SJSA1 (cell line): ENCODE results near the gene GPNMB. TPM values are rescaled to one million over a fixed set of nuclear protein-coding genes. Genes with fewer than 3 reads are reported as not detected.
"Not testable (repeated sequence)": the region's sequence is repeated elsewhere in the genome, so short reads cannot be mapped to it uniquely, and the experiment has no call there.

Source experiments
- DNase-seq, 2 experiments: peaks; one replicate each; pipeline ENCODE4 v3.0.0-alpha.2; 2015 to 2020; ENCODE audit warnings: low spot score in 2 of 2, low read depth in 1 of 2
- H3K27ac ChIP-seq: fragments of 250-450 bp; sonication (Bioruptor Pico); 2 replicates; pipeline ENCODE4 v1.5.1; 2020; ENCODE audit warnings: mild to moderate bottlenecking, moderate library complexity
- H3K27me3 ChIP-seq: fragments of 250-450 bp; sonication (Bioruptor Pico); replicated peaks from 2 replicates; pipeline ENCODE4 v1.5.1; 2020; ENCODE audit warnings: mild to moderate bottlenecking, moderate library complexity
- H3K36me3 ChIP-seq: fragments of 250-450 bp; sonication (Bioruptor Pico); 2 replicates; pipeline ENCODE4 v1.5.1; 2020; ENCODE audit warnings: mild to moderate bottlenecking
- H3K4me1 ChIP-seq: fragments of 250-450 bp; sonication (Bioruptor Pico); replicated peaks from 2 replicates; pipeline ENCODE4 v1.6.1; 2021; ENCODE audit warnings: mild to moderate bottlenecking
- H3K4me3 ChIP-seq: fragments of 250-450 bp; sonication (Bioruptor Pico); 2 replicates; pipeline ENCODE4 v1.5.1; 2020; ENCODE audit warnings: mild to moderate bottlenecking
- H3K9me3 ChIP-seq: fragments of 250-450 bp; sonication (Bioruptor Pico); replicated peaks from 2 replicates; pipeline ENCODE4 v1.5.1; 2020; ENCODE audit warnings: mild to moderate bottlenecking
- total RNA-seq: library from RNA; depleted of rRNA; stranded (reverse); fragments of >200 nt; shearing (Covaris generic); gene quantifications from 2 replicates; pipeline ENCODE4 v1.2.3, GENCODE V29; 2014; rRNA removed

GPNMB gene
- 0.75 and 1.1 TPM in 2 replicates for total RNA-seq

- DNase-seq: peak in 1 of 2 experiments; percentile 25
- H3K27ac ChIP-seq: no peak within 1 kb of the TSS
These were observed at the start of gene GPNMB for GRCh38 chr7:23246555-23246954. Gene GPNMB, plus strand, starts transcription at chr7:23246775. Its CDS starts 83 bp downstream, at chr7:23246858.

GRCh38 chr7:23197745-23198144, 48.8 kb upstream of the GPNMB start:
- not testable (repeated sequence) for H3K27ac ChIP-seq, H3K9me3 ChIP-seq, H3K4me3 ChIP-seq, DNase-seq, H3K27me3 ChIP-seq, H3K4me1 ChIP-seq
- peaks cover 64% of the 10 kb centered on the region for H3K36me3 ChIP-seq

More at GRCh38 chr7:23246555-23246954, at the start of gene GPNMB:
- H3K9me3 ChIP-seq: no peaks in the 10 kb centered on the region
- no peaks in the 10 kb centered on the region; the same call in 1 of the 2 replicates for H3K4me1 ChIP-seq
- H3K4me3 ChIP-seq: no peak within 1 kb of the TSS
- H3K27me3 ChIP-seq: 0 out of 2 replicates have a peak, but pooled peaks cover 6% of the 10 kb centered on the region
- H3K36me3 ChIP-seq: no peaks in the 10 kb centered on the region

- Histone ChIP-seq H3K36me3 (peaks cover 58% of the 10 kb centered on the region), H3K4me1 (no peaks in the 10 kb centered on the region), H3K9me3 (no peaks in the 10 kb centered on the region), H3K27ac (no peak overlapping the region), H3K4me3 (no peak overlapping the region), H3K27me3 (no peaks in the 10 kb centered on the region)
- DNase-seq: no peak
These were observed 46.2 kb upstream of the GPNMB start for GRCh38 chr7:23200331-23200730.

- no peaks in the 10 kb centered on the region for H3K27me3 ChIP-seq
- H3K9me3 ChIP-seq: no peaks in the 10 kb centered on the region
- no peak for DNase-seq
- H3K27ac ChIP-seq: no peak overlapping the region
- no peak overlapping the region for H3K4me3 ChIP-seq
- H3K36me3 ChIP-seq: peaks cover 34% of the 10 kb centered on the region
- H3K4me1 ChIP-seq: no peaks in the 10 kb centered on the region
These were observed 42.3 kb upstream of the GPNMB start for GRCh38 chr7:23204241-23204640.

- Histone ChIP-seq H3K27ac (no peak overlapping the region), H3K36me3 (peaks cover 21% of the 10 kb centered on the region), H3K9me3 (no peaks in the 10 kb centered on the region), H3K4me3 (no peak overlapping the region), H3K4me1 (no peaks in the 10 kb centered on the region), H3K27me3 (no peaks in the 10 kb centered on the region)
- no peak for DNase-seq
These were observed 41.0 kb upstream of the GPNMB start for GRCh38 chr7:23205577-23205908.

- H3K4me3 ChIP-seq: no peak overlapping the region
- no peak for DNase-seq
- H3K27me3 ChIP-seq: no peaks in the 10 kb centered on the region
- no peaks in the 10 kb centered on the region for H3K9me3 ChIP-seq
- no peak overlapping the region for H3K27ac ChIP-seq
- peaks cover 15% of the 10 kb centered on the region for H3K36me3 ChIP-seq
- H3K4me1 ChIP-seq: no peaks in the 10 kb centered on the region
These were observed 40.4 kb upstream of the GPNMB start for GRCh38 chr7:23205909-23206767.

GRCh38 chr7:23207021-23207420, 39.6 kb upstream of the GPNMB start:
- H3K4me1 ChIP-seq: no peaks in the 10 kb centered on the region
- DNase-seq: no peak
- no peaks in the 10 kb centered on the region for H3K9me3 ChIP-seq
- no peak overlapping the region for H3K27ac ChIP-seq
- no peaks in the 10 kb centered on the region for H3K27me3 ChIP-seq
- peaks cover 6% of the 10 kb centered on the region for H3K36me3 ChIP-seq
- H3K4me3 ChIP-seq: no peak overlapping the region

GRCh38 chr7:23207884-23208283, 38.7 kb upstream of the GPNMB start:
- H3K9me3 ChIP-seq: no peaks in the 10 kb centered on the region
- H3K4me3 ChIP-seq: no peak overlapping the region
- H3K4me1 ChIP-seq: no peaks in the 10 kb centered on the region
- peaks cover 4% of the 10 kb centered on the region; the same call in 1 of the 2 replicates for H3K36me3 ChIP-seq
- H3K27ac ChIP-seq: no peak overlapping the region
- no peaks in the 10 kb centered on the region for H3K27me3 ChIP-seq
- DNase-seq: no peak

- peaks cover under 1% of the 10 kb centered on the region; the same call in 1 of the 2 replicates for H3K36me3 ChIP-seq
- no peaks in the 10 kb centered on the region for H3K9me3 ChIP-seq
- no peak overlapping the region for H3K27ac ChIP-seq
- no peak for DNase-seq
- no peaks in the 10 kb centered on the region for H3K27me3 ChIP-seq
- no peak overlapping the region for H3K4me3 ChIP-seq
- no peaks in the 10 kb centered on the region for H3K4me1 ChIP-seq
These were observed 38.3 kb upstream of the GPNMB start for GRCh38 chr7:23208316-23208715.

- no peaks in the 10 kb centered on the region for H3K27me3 ChIP-seq
- no peak overlapping the region for H3K4me3 ChIP-seq
- H3K27ac ChIP-seq: no peak overlapping the region
- DNase-seq: no peak
- H3K9me3 ChIP-seq: no peaks in the 10 kb centered on the region
- H3K36me3 ChIP-seq: no peaks in the 10 kb centered on the region
- no peaks in the 10 kb centered on the region for H3K4me1 ChIP-seq
These were observed 36.1 kb upstream of the GPNMB start for GRCh38 chr7:23210506-23210905.

GRCh38 chr7:23211589-23211988, 35.0 kb upstream of the GPNMB start:
- Histone ChIP-seq H3K27me3 (no peaks in the 10 kb centered on the region), H3K4me3 (no peak overlapping the region), H3K36me3 (no peaks in the 10 kb centered on the region), H3K27ac (no peak overlapping the region), H3K9me3 (no peaks in the 10 kb centered on the region), H3K4me1 (no peaks in the 10 kb centered on the region)
- DNase-seq: no peak

- Histone ChIP-seq H3K4me3 (no peak overlapping the region), H3K9me3 (no peaks in the 10 kb centered on the region), H3K27ac (no peak overlapping the region), H3K27me3 (no peaks in the 10 kb centered on the region), H3K4me1 (no peaks in the 10 kb centered on the region), H3K36me3 (no peaks in the 10 kb centered on the region)
- no peak for DNase-seq
These were observed 34.2 kb upstream of the GPNMB start for GRCh38 chr7:23212395-23212794.

- H3K9me3 ChIP-seq: no peaks in the 10 kb centered on the region
- H3K4me3 ChIP-seq: no peak overlapping the region
- no peak overlapping the region for H3K27ac ChIP-seq
- no peaks in the 10 kb centered on the region for H3K27me3 ChIP-seq
- DNase-seq: no peak
- H3K36me3 ChIP-seq: no peaks in the 10 kb centered on the region
- H3K4me1 ChIP-seq: no peaks in the 10 kb centered on the region
These were observed 33.7 kb upstream of the GPNMB start for GRCh38 chr7:23212841-23213240.

- Histone ChIP-seq H3K4me3 (no peak overlapping the region), H3K4me1 (no peaks in the 10 kb centered on the region), H3K27ac (no peak overlapping the region), H3K27me3 (no peaks in the 10 kb centered on the region), H3K36me3 (no peaks in the 10 kb centered on the region), H3K9me3 (no peaks in the 10 kb centered on the region)
- no peak for DNase-seq
These were observed 32.8 kb upstream of the GPNMB start for GRCh38 chr7:23213755-23214154.
